Measurements from ENCODE around the gene C16orf74.

Gene C16orf74

GRCh38 chr16:85777583-85778310 is 26.9 kb upstream of the C16orf74 start:
- in situ Hi-C loops (cut with MboI; ENCODE audit: low sequenced_read_pairs): no loop called here

- in situ Hi-C loops (cut with MboI; ENCODE audit: low sequenced_read_pairs): no loop called here
Measured at GRCh38 chr16:85774811-85775210, 23.9 kb upstream of the C16orf74 start.

GRCh38 chr16:85774136-85774535 is 23.2 kb upstream of the C16orf74 start:
- in situ Hi-C loops (cut with MboI; ENCODE audit: low sequenced_read_pairs): no loop called here

DNA sequence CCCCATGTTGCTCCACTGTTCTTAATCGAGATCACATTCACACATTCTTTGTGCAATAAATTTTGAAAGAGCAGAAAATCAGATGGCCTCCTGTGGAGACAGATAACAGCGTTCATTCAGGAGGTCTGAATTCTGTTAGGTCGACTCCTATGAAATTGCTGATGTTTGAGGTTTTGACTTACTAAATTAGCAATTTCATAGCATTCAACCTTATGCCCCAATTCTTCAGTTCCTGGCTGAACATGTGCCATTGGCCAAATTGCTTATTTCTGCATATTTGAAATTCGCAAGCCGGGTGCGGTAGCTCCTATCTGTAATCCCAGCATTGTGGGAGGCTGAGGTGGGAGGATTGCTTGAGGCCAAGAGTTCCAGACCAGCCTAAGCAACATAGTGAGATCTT is 22.1 kb upstream of the C16orf74 start:
- in situ Hi-C loops (cut with MboI; ENCODE audit: low sequenced_read_pairs): no loop called here

- in situ Hi-C loops (cut with MboI; ENCODE audit: low sequenced_read_pairs): no loop called here
Measured at GRCh38 chr16:85770741-85771140, 19.8 kb upstream of the C16orf74 start.

DNA sequence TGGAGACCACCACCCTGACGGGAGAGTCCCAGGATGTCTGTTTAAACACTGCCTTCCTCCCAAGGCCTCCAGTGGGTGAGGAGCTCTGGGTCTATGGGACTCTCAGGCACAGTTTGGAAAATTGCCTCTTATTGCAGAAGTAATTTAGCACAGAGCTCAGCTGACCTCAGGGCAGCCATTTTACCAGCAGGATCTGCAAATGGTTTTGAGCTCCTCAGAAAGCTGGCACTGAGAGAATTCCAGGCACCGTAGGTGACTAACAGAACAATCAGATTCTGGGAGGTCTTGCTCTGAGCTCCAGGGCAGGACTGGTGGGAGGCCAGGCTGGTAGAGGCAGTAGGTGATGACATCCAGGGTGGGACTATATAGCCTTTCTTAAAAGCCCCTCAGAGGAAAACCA is 17.3 kb upstream of the C16orf74 start:
- in situ Hi-C loops (cut with MboI; ENCODE audit: low sequenced_read_pairs): no loop called here

GRCh38 chr16:85767531-85767930 is 16.6 kb upstream of the C16orf74 start:
- in situ Hi-C loops (cut with MboI; ENCODE audit: low sequenced_read_pairs): no loop called here

DNA sequence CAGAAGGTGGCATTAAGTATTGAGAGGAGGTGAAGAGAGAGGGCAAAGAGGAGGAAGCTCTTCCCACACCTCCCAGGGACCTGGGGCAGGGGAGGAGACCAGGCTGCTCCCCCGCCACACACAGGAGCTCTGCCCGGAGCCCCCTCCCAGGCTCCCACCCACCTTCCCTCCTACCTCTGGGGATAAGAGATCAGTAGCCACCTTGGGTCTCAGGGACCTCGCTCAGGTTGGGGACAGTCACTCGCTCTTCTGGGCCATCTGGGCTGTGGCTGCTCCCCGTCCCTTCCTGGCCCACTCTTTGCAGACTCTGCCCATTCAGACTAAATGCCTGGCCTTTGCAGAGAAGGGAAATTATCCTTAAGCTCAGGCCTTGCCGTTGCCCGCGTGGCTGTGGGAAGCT is 14.9 kb upstream of the C16orf74 start:
- in situ Hi-C loops (cut with MboI; ENCODE audit: low sequenced_read_pairs): no loop called here

DNA sequence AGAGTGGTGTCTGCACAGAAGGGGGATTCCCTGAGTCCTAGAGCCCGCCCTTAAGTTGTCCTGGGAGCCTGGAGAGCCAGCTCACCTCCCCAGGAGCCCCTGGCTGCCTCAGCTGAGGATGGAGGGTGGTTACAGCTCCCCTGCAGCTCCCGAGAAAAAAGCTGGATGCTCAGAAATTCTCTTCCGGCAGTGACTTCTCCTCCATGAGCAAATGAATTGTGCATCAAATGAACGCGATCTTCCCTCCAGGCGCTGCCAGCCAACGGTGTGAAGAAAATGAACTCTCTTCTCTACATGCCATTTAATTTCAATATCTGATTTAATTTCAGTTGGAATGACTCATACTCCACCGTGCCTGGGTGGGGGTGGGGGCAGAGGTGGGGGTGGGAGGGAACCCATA is 14.3 kb upstream of the C16orf74 start:
- in situ Hi-C loops (cut with MboI; ENCODE audit: low sequenced_read_pairs): no loop called here

DNA sequence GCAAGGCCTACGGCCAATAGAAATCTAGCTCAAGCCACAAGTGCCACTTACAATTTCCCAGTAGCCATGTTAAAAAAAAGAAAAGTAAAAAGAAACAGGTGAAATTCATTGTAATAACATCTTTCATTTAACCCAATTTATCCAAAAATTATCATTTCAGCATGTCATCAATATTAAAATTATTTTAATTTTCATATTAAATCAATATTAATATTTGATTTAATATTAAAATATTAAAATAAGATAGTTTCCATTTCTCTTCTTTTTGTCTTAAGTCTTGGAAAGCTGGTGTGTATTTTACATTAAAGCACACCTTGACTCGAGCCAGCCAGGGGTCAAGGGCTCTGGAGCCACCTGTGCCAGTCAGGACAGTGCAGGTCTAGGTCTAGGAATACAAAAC is 12.7 kb upstream of the C16orf74 start:
- in situ Hi-C loops (cut with MboI; ENCODE audit: low sequenced_read_pairs): no loop called here

DNA sequence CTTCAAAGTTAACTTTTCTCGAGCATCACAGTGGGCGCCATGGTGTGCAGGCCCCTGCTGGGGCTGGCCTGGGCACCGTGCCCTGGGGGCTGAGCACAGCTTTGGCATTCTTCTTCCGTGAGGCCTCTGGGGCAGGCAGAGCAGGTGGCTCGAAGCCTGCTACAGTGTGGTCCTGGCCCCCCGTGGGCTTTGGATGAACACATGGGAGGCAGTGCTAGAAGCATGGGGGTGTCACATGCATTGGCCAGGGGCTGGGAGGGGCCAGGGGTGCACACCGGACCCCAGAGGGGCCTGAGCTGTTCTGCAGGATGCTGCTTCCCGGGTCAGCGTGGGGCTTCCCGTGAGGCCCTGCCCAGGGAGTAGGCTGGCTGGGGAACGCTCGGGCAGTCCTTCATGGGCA is 12.1 kb upstream of the C16orf74 start:
- in situ Hi-C loops (cut with MboI; ENCODE audit: low sequenced_read_pairs): no loop called here

DNA sequence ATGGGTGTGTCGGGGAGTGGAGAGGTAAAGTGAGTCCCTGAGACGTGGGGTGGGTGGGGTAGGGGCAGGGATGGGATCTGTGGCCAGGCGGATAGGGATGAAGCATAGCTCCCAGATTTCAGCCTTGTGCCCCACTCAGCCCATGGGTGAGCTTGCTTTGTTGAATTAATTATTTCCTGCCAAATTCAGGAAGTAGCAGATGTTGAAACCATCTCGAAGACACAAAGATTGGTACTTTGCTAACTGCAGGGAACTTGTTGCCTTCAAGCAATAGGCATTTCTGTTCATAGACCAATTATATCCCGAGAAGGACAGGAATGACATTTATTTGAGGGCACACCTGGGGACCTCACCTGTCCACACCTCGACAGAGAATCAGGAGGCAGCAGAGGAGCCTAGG is 11.0 kb upstream of the C16orf74 start:
- in situ Hi-C loops (cut with MboI; ENCODE audit: low sequenced_read_pairs): no loop called here

GRCh38 chr16:85759631-85760419 is 8.9 kb upstream of the C16orf74 start:
- in situ Hi-C loops (cut with MboI; ENCODE audit: low sequenced_read_pairs): no loop called here

GRCh38 chr16:85759136-85759535 is 8.2 kb upstream of the C16orf74 start:
- in situ Hi-C loops (cut with MboI; ENCODE audit: low sequenced_read_pairs): no loop called here

GRCh38 chr16:85757341-85757822 is 6.5 kb upstream of the C16orf74 start:
- in situ Hi-C loops (cut with MboI; ENCODE audit: low sequenced_read_pairs): no loop called here

GRCh38 chr16:85755929-85756768 is 5.3 kb upstream of the C16orf74 start:
- in situ Hi-C loops (cut with MboI; ENCODE audit: low sequenced_read_pairs): no loop called here

- in situ Hi-C loops (cut with MboI; ENCODE audit: low sequenced_read_pairs): no loop called here
Measured at GRCh38 chr16:85754413-85754812, 3.5 kb upstream of the C16orf74 start.

- in situ Hi-C loops (cut with MboI; ENCODE audit: low sequenced_read_pairs): no loop called here
Measured at GRCh38 chr16:85753976-85754375, 3.1 kb upstream of the C16orf74 start.

DNA sequence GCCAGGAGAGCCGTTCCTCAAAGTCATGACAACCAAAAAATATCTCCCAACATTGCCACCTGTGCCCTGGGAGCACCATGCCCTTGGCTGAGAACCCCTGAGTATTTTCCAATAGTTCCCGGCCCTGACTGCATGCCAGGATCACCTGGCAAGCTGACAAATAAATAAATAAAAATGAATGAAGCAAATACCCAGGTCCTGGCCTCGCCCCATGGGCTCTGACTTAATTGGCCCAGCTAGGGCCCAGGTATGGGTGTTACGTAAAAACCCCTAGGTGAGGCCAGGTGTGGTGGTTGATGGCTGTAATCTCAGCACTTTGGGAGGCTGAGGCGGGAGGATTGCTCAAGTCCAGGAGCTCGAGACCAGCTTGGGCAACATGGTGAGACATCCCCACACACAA is 2.7 kb upstream of the C16orf74 start:
- in situ Hi-C loops (cut with MboI; ENCODE audit: low sequenced_read_pairs): no loop called here

- in situ Hi-C loops (cut with MboI; ENCODE audit: low sequenced_read_pairs): no loop called here
Measured at GRCh38 chr16:85752511-85753420, 1.9 kb upstream of the C16orf74 start.
